Hepatocyte (in vitro differentiated cells): ENCODE data around the gene DAPP1.

ENCODE experiments used
- EZH2phosphoT487 ChIP-seq: fragments of 200-600 bp; sonication (generic); IDR thresholded peaks from one replicate; pipeline ENCODE4 v1.6.1; 2018; ENCODE audit warnings: antibody characterized with exemption, mild to moderate bottlenecking, low read depth, moderate library complexity; ENCODE audit not compliant: unreplicated experiment, severe bottlenecking
- TF ChIP-seq, protein P1 (sequence below): fragments of 200-600 bp; sonication (generic); IDR thresholded peaks from 2 replicates; pipeline ENCODE4 v1.5.1; 2016; ENCODE audit warnings: antibody characterized with exemption, mild to moderate bottlenecking; ENCODE audit not compliant: poor library complexity

DNA sequence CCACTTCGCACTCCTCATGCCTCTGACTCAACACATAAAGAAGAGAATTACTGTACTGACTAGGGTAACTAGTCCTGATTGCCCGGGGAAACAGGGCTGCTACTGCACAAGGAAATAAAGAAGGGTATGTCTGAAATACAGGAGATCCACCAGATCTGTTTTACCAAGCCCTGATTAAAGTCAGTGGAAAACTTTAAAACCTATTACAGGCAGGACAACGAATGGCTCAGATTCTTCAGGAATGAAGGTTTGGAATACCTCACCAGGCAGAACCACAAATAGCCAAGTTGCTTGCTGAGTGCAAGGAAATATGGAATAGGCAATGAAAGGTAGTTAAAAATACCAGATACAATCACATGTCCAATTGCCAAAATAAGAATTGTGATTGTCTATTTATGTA is 60.3 kb downstream of the DAPP1 start:
- no peak for TF ChIP-seq EZH2phosphoT487
- TF ChIP-seq, protein P1, sequence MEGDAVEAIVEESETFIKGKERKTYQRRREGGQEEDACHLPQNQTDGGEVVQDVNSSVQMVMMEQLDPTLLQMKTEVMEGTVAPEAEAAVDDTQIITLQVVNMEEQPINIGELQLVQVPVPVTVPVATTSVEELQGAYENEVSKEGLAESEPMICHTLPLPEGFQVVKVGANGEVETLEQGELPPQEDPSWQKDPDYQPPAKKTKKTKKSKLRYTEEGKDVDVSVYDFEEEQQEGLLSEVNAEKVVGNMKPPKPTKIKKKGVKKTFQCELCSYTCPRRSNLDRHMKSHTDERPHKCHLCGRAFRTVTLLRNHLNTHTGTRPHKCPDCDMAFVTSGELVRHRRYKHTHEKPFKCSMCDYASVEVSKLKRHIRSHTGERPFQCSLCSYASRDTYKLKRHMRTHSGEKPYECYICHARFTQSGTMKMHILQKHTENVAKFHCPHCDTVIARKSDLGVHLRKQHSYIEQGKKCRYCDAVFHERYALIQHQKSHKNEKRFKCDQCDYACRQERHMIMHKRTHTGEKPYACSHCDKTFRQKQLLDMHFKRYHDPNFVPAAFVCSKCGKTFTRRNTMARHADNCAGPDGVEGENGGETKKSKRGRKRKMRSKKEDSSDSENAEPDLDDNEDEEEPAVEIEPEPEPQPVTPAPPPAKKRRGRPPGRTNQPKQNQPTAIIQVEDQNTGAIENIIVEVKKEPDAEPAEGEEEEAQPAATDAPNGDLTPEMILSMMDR, result no peak
